Heart left ventricle (tissue), 13 donors: ENCODE data around the gene CYP2D6.

ENCODE experiments used
- CTCF ChIP-seq, 12 donors: fragments of 200-600 bp; sonication (generic) in 4 of 12; IDR thresholded peaks; one replicate each; pipeline versions ENCODE4 v1.5.0 to v1.8.0; 2018 to 2022; ENCODE audit warnings: antibody characterized with exemption in 12 of 12, mild to moderate bottlenecking in 5 of 12
- POLR2A ChIP-seq, 2 donors: fragments of 450-650 bp; IDR thresholded peaks; one replicate each; pipeline ENCODE4 v1.6.1; 2017; ENCODE audit warnings: antibody characterized with exemption in 2 of 2, mild to moderate bottlenecking in 2 of 2, moderate library complexity in 2 of 2
- donor health status: ischemic (EF 13 %, LVEDD 7.1; RV severe dilation, severe dysfunction).
- donor health status: DM: no; HTN: yes; CAD: no.
- donor health status: DM: no; HTN: no; CAD: no.
- donor health status: ischemic (EF 25% LVEDD 6.9; RV normal size, moderate dysfunction).
- donor health status: ischemic (EF 25% LVEDD 5.7; RV mildly dilated, moderate dysfunction).
- donor health status: ischemic (EF 35%, LVEDD 5.7; RV mildly dilated, moderate dysfunction).
- donor health status: nonischemic (EF 11% LVEDD 7.7; RV severe dilation, severe dysfunction).
- donor health status: DM: yes; HTN: yes; CAD: no.
- donor health status: PGD.
- donor health status: ischemic (EF 29% LVEDD 5.4; RV normal size, mild dysfunction).
- donor health status: nonischemic (EF 23%, LVEDD 6.1; RV moderate dilation, normal function).

DNA sequence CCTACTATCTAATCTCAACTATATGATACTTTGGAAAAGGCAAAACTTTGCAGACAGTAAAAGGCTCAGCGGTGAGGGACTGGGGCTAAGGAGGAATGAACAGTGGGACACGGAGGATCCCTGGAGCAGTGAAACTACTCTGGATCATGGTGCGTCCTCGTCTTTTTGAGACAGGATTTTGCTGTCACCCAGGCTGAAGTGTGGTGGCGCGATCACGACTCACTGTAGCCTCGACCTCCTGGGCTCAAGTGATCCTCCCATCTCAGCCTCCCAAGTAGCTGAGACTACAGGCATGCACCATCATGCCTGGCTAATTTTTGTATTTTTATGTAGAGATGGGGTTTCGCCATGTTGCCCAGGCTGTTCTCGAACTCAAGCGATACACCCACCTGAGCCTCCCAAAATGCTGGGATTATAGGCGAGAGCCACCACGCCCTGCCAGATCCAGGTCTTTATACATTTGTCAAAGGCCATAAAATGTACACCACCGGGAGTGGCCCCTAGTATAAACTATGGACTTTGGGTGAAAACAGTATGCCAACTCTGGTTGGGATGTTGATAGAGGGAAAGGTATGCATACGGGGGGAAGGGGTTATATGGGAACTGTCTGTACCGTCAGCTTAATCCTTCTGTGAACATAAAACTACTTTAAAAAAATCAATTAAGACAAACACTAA, 28.0 kb upstream of the CYP2D6 start:
- TF ChIP-seq POLR2A (IDR thresholded peaks at IDR 0.05) (no peak), CTCF (IDR thresholded peaks at IDR 0.05) (no peak)
